NCI-H2227 treated with DMSO at 0.1 percent for 48 hours (cell line): Measurements from ENCODE around the gene LRRC42.

Experiments used
- DNase-seq: peaks from one replicate; lab custom pipeline; 2025; lab: John Stamatoyannopoulos, UW

LRRC42 gene

DNA sequence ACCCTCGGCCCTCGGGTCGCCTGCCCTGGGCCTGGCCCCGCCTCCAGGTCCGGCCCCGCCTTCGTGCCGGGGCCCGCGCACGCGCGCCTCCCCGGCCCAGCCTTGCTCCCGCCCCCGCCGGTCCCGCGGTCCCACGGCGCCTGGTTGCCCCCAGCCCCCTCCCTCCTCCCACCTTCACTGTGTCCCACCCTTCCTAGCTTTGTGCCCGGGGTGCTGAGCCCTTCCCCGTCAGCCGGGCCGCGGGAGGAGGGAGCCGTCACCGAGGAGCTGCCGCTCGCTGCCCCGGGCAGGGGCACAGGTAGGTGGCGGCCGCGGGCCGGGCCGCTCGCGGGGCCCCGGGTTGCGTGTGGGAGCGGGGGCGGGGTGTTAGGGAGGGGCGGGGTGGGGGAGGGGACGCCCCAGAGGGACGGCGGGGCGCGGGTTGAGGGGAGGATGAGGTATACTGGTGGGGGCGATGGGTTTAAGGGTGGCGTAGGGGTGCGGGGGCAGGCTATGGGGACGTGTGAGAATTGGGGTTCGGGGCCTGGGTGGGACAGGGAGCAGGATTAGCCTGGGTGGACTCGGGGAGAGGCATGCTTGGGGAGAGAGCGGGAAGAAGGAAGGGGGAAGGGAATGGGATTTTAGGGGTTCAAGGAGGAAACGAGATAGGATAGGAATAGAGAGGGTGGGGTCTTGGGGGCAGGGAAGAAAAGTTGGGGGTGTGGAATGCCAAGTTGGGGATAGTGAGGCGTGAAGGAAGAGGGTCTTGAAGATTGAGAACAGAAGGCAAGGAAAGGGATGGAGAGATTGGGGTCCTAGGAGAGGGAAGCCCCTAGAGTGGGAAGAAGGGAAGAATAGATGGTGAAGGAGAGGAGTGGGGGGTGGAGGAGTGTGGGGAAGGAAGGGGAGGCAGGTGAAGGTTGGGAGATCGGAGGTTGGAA lies at the start of gene LRRC42:
LRRC42 (plus strand) TSS at position 99 of the 920 bp plus-strand sequence. CDS start 5,650 bp downstream, outside the sequence.
- peak; percentile 96 for DNase-seq

GRCh38 chr1:53896635-53897229 lies 49.4 kb upstream of the LRRC42 start:
- no peak for DNase-seq

- no peak for DNase-seq
Measured at GRCh38 chr1:53899206-53899628, 46.9 kb upstream of the LRRC42 start.

GRCh38 chr1:53899708-53900107 lies 46.4 kb upstream of the LRRC42 start:
- no peak for DNase-seq

DNA sequence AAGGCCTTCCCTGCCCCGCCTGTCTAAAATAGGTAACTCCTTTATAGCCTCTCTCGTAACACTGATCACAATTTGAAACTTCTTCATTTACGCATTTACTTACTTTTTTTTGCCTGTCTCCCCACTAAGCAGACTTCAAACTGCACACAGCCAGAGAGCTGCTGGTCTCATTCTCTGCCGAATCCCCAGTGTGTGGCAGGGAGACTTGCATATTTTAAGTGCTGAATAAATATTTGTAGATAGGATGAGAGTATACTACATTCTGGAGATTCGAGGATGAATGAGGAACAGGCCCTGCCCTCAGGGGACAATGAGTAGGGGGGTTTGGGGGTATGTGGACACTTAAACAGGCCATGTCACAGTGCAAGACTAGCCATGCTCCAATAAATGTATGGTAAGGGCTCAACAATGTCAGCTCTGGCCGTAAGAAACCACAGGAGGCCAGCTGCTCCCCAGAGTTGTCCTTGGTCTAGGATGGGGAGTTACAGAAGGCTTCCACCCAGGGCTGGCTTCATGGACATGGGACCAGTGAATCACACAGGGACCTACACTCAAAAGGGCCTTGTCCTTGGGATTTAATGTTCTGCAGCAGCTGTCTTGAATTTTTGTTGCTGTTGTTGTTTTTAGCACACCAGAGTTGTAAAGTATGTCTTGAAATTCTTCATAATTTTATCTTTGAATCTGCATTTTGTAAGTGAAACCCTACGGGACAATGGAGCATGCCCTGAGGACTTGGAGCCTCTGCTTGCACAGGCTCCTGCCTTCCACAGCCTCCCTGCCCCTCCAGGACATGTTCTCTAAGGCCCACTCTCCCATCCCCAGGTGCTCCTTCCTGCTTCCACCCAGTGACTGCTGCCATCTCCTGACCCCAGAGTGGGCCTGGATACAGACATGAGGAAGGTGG lies 43.7 kb upstream of the LRRC42 start:
- DNase-seq, result no peak

GRCh38 chr1:53905509-53905908 lies 40.6 kb upstream of the LRRC42 start:
- DNase-seq, result no peak

GRCh38 chr1:53906121-53906520 lies 40.0 kb upstream of the LRRC42 start:
- DNase-seq, result no peak

DNA sequence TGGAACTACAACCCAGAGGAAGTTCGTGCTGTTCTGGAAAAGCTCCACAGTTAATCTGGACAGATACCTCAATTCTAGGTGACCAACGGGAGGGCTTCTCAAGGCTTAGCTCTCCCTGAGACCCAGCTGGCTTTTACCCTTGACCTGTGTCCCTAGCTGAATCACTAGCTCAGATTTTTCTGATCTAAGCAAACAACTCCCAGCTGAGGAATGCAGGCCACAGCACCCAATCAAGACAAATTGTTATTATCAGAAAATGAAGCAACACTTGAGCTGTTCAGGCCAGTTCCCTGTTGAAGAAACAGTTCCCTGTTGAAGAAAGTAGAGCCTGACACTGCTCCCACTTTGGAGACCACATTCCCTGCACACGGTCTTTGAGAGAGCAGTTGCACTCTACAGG lies 36.2 kb upstream of the LRRC42 start:
- DNase-seq, result no peak

DNA sequence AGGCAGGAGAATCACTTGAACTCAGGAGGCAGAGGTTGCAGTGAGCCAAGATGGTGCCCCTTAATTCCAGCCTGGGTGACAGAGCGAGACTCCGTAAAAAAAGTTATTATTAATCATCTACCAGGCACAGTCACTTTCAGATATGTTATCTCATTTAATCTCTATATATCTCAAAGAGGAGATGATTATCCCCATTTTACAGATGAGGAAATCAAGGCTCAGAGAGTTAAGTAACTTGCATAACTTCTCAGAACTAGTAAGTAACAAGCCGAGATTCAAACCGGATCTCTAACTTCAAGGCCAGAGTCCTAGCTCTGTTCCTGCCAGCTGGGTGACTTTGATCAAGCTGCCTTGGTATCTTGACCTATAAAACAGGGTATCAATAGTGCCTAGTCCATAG lies 34.7 kb upstream of the LRRC42 start:
- no peak for DNase-seq

DNA sequence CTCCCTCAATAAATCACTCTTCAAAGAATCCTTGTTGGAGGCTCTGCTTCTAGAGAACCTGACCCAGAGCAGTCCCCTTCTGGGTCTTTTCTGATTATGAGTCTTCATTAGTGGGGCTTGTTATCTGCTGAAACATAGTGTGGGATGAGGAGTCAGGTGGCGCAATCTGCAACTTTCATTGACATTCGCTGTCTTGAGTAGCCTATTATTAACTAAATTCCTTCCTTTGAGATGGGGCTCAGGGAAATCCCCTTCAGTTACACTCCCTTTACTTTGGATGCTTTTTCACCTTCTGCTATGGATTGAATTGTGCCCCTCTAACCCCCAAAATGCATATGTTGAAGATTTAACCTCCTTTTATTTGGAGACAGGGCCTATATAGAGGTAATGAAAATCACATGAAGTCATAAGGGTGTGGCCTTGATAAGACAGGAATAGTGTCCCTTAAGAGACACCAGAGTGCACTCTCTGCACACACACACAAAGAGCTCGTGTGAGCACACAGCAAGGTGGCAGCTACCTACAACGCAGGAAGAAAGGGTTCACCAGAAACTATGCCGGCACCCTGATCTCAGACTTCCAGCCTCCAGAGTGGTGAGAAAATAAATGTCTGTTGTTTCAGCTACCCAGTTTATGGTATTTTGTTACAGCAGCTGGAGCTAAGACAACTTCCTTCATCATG lies 32.7 kb upstream of the LRRC42 start:
- peak; percentile 58 for DNase-seq

DNA sequence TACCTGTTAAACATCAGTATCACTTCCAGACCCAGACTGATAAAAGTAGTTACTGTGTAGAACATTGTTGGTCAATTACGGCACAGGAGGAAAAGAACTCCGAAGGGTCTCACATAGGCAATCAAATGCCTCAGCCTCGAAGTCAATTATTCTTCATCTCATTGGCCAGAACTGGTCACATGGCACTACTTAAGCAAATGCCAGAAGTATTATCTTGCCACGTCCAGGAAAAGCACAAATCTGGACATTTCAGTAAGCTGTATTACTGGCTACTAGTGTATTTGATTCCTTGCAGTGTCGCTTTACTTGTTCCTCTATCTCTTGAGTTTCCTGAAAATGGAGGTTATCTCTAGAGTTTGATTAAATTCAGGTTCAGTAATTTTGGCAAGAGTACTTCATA lies 27.8 kb upstream of the LRRC42 start:
- no peak for DNase-seq

DNA sequence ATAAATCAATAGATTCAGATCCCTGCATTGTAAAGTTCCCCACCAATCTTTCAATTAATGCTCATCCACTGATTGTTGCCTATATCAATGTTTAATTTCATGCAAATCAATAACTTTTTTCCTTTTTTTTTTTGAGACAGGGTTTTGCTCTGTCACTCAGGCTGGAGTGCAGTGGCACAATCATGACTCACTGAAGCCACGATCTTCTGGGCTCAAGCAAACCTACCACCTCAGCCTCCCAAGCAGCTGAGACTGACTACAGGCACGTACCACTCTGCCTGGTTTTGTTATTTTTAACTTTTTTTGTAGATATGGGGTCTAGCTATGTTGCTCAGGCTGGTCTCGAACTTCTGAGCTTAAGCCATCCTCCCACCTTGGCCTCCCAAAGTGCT lies 26.5 kb upstream of the LRRC42 start:
- DNase-seq, result no peak

GRCh38 chr1:53927376-53927881 lies 18.7 kb upstream of the LRRC42 start:
- no peak for DNase-seq

DNA sequence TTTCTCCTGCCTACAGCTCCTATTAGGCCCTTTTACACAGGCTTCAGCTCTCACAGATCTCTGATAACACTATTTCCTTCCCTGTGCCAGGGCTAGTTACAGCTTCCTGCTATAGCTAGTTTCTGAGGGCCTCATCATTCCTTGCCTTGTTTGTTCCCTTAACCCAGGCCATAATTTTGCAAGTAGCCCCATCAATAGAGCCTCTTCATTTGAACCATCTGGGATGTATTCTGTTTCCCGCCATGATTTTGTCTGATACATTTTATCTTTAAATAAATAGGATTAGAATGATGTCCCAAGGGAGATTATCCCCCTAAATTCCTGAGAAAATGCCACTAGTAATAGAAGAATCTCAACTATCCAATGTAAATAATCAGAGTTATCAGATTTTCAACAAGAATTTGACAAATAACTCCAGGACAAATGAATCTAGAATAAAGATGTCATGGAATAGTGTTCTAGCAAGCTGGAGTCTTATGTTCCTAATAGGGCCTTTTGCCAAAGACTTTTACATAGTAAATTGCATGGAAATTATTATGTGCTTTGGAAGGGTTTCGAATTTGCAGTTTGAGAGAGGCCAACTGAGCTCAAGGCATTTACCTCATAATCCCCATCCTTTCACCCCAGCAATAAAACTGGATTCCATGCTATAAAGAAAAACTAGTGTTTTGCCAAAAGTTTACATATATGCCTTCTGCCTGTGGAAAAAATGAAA lies 16.7 kb upstream of the LRRC42 start:
- DNase-seq, result no peak

- no peak for DNase-seq
Measured at GRCh38 chr1:53930932-53931331, 15.2 kb upstream of the LRRC42 start.

- no peak for DNase-seq
Measured at GRCh38 chr1:53931523-53931922, 14.6 kb upstream of the LRRC42 start.

- DNase-seq, result no peak
Measured at GRCh38 chr1:53934170-53934765, 11.9 kb upstream of the LRRC42 start.

DNA sequence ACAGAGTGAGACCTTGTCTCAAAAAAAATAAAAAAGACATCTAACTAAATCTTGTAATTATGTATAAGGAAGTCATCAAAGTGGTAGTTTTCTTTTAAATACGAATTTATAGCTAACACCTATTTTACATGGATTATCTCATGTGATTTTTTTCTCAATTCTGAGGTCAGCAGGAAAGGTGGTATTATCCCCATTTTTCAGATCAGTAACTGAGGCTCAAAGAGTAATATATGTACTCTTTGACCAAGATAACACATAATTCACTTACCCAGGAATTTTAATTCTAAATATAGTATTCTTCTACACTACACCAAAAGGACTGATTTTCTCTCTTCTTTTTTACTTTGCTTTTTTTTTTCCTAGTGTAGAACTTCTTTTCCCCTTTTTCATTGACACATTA lies 9.7 kb upstream of the LRRC42 start:
- DNase-seq, result no peak

GRCh38 chr1:53938136-53938830 lies 7.9 kb upstream of the LRRC42 start:
- DNase-seq, result no peak
